Measurements from ENCODE around the gene COA8.

DNA sequence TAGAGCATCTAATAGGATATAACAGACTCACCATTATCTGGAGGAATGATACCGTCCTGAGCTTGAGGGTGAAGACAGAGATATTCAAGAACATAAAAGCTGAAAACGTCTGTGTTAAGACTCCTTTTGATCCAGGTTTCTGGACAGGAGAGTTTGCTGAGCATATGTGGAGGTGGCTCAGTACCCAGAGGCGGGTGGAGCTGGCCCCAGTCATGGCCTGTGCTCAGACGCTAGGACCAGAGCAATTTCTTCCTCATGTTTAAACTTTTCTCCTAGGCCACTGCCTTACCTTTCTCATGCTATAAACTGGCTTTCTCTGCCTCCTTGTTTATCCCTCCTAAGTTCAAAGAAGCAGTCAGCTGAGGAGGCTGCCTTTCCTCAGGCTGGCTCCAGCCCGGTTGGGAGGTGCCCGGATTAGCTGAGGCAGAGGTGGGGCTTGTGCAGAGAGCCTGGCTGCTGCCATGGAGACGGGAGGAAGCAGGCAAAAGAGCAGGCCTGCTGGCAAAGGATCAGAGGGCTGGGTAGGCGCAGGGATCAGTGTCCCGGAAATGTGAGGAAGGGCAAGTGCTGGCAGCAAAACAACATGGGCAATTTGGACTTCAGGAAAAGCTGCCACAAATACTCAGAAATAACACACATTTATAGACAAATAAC lies 13.7 kb downstream of the COA8 start:
- TF ChIP-seq GATA2 (IDR thresholded peaks at IDR 0.05; ENCODE audit: low read depth, low read length) (no peak), GATA3 (IDR thresholded peaks at IDR 0.05; ENCODE audit: low read depth, low read length) (no peak)
